IMR-90 (cell line): Measurements from ENCODE around the gene PROCA1. TPM values are rescaled to one million over a fixed set of nuclear protein-coding genes. Genes with fewer than 3 reads are reported as not detected.

ENCODE experiments used
- ATAC-seq: fragments of 200-7000 bp; cut with Tn5 transposase; 2 replicates; pipeline ENCODE4 v1.9.1; 2020; ENCODE audit warnings: low read depth, mild to moderate bottlenecking, moderate library complexity
- BruUV-seq: library from RNA; stranded (reverse); fragments of 400-500 nt; replicated peaks from 2 replicates; lab custom pipeline; 2021; lab: Mats Ljungman, UMichigan
- CTCF ChIA-PET: fragments of 300-600 bp; formaldehyde crosslinking; extraction: SDS; loops from one replicate; lab custom pipeline; 2021; ENCODE audit warnings: antibody characterized with exemption; lab: Yijun Ruan, JAX
- POLR2A ChIA-PET: fragments of 300-600 bp; sonication (Branson Sonifier 250); formaldehyde crosslinking; loops from one replicate; lab custom pipeline; 2022; ENCODE audit warnings: antibody characterized with exemption; ENCODE audit not compliant: unreplicated experiment; lab: Charles Lee
- DNase-seq: peaks from one replicate; pipeline ENCODE4 v3.0.0; 2013
- H2AFZ ChIP-seq: replicated peaks from 2 replicates; pipeline ENCODE3; 2013; ENCODE audit warnings: low read length, mild to moderate bottlenecking; ENCODE audit not compliant: poor library complexity
- H2AK5ac ChIP-seq: 2 replicates; pipeline ENCODE4 v1.6.1; 2013; ENCODE audit warnings: low read depth, low read length, inconsistent platforms
- H2AK9ac ChIP-seq: replicated peaks from 2 replicates; pipeline ENCODE3; 2013; ENCODE audit warnings: mild to moderate bottlenecking, low read depth, low read length, moderate library complexity; ENCODE audit not compliant: poor library complexity
- H2BK120ac ChIP-seq: 2 replicates; pipeline ENCODE4 v1.6.1; 2013; ENCODE audit warnings: low read depth, low read length, inconsistent platforms
- H2BK15ac ChIP-seq: 3 replicates; pipeline ENCODE4 v1.6.1; 2013; ENCODE audit warnings: low read depth, low read length, inconsistent platforms
- H2BK20ac ChIP-seq: 2 replicates; pipeline ENCODE4 v1.6.1; 2013; ENCODE audit warnings: low read depth, mild to moderate bottlenecking, inconsistent platforms, low read length, moderate library complexity
- H2BK5ac ChIP-seq: 2 replicates; pipeline ENCODE4 v1.6.1; 2013; ENCODE audit warnings: mild to moderate bottlenecking, low read depth, low read length, inconsistent platforms; ENCODE audit not compliant: poor library complexity, severe bottlenecking
- H3K14ac ChIP-seq: replicated peaks from 2 replicates; pipeline ENCODE4 v1.6.1; 2013; ENCODE audit warnings: low read depth, low read length, inconsistent platforms
- H3K18ac ChIP-seq: 2 replicates; pipeline ENCODE4 v1.6.1; 2013; ENCODE audit warnings: low read depth, low read length, control low read depth
- H3K23ac ChIP-seq: 2 replicates; pipeline ENCODE4 v1.6.1; 2013; ENCODE audit warnings: low read depth, low read length, inconsistent platforms
- H3K27ac ChIP-seq: 2 replicates; pipeline ENCODE4 v1.5.1; 2013; ENCODE audit warnings: mild to moderate bottlenecking, control low read depth, low read length; ENCODE audit not compliant: insufficient read depth
- H3K27me3 ChIP-seq: 2 replicates; pipeline ENCODE4 v1.6.1; 2013; ENCODE audit warnings: low read length; ENCODE audit not compliant: control insufficient read depth, insufficient read depth
- H3K36me3 ChIP-seq: 2 replicates; pipeline ENCODE4 v1.6.1; 2013; ENCODE audit warnings: low read length, mixed read lengths; ENCODE audit not compliant: control insufficient read depth, insufficient read depth
- H3K4ac ChIP-seq: 2 replicates; pipeline ENCODE4 v1.6.1; 2013; ENCODE audit warnings: low read depth, low read length, inconsistent platforms
- H3K4me1 ChIP-seq: 2 replicates; pipeline ENCODE4 v1.6.1; 2013; ENCODE audit warnings: low read length, mixed read lengths; ENCODE audit not compliant: control insufficient read depth, insufficient read depth
- H3K4me2 ChIP-seq: 2 replicates; pipeline ENCODE4 v1.6.1; 2013; ENCODE audit warnings: low read depth, mild to moderate bottlenecking, control low read depth, low read length, moderate library complexity
- H3K4me3 ChIP-seq: 2 replicates; pipeline ENCODE4 v1.5.1; 2013; ENCODE audit warnings: low read depth, mild to moderate bottlenecking, control low read depth, low read length, moderate library complexity; ENCODE audit not compliant: insufficient read depth
- H3K56ac ChIP-seq: 2 replicates; pipeline ENCODE4 v1.6.1; 2013; ENCODE audit warnings: low read length, inconsistent platforms; ENCODE audit not compliant: insufficient read depth; ENCODE audit errors: extremely low read depth
- H3K79me1 ChIP-seq, 2 experiments: 2 replicates each; pipeline ENCODE4 v1.6.1; 2013; ENCODE audit warnings: low read length in 2 of 2, inconsistent platforms in 1 of 2, low read depth in 1 of 2
- H3K9ac ChIP-seq: 2 replicates; pipeline ENCODE4 v1.6.1; 2013; ENCODE audit warnings: low read depth, low read length, control low read depth
- H3K9me1 ChIP-seq: 2 replicates; pipeline ENCODE4 v1.6.1; 2013; ENCODE audit warnings: low read length, inconsistent platforms; ENCODE audit not compliant: insufficient read depth
- H3K9me3 ChIP-seq: 2 replicates; pipeline ENCODE4 v1.6.1; 2013; ENCODE audit warnings: low read length; ENCODE audit not compliant: control insufficient read depth, insufficient read depth
- H4K20me1 ChIP-seq: 2 replicates; pipeline ENCODE4 v1.6.1; 2013; ENCODE audit warnings: low read length, inconsistent platforms; ENCODE audit not compliant: insufficient read depth
- H4K5ac ChIP-seq: 2 replicates; pipeline ENCODE4 v1.6.1; 2013; ENCODE audit warnings: mild to moderate bottlenecking, low read depth, low read length, control low read depth
- H4K8ac ChIP-seq, 2 experiments: 2 replicates each; pipeline ENCODE4 v1.6.1; 2013; ENCODE audit warnings: low read depth in 2 of 2, low read length in 2 of 2, control low read depth in 1 of 2, inconsistent platforms in 1 of 2
- H4K91ac ChIP-seq: 2 replicates; pipeline ENCODE4 v1.6.1; 2013; ENCODE audit warnings: low read depth, low read length, inconsistent platforms; ENCODE audit not compliant: insufficient read depth
- BHLHE40 ChIP-seq: fragments of 150-350 bp; IDR thresholded peaks from 2 replicates; pipeline ENCODE4 v1.6.1; 2016; ENCODE audit warnings: mild to moderate bottlenecking, low read depth, low read length
- ELK1 ChIP-seq: fragments of 150-350 bp; IDR thresholded peaks from 2 replicates; pipeline ENCODE4 v1.6.1; 2016; ENCODE audit warnings: low read depth, mild to moderate bottlenecking, low read length, moderate library complexity, borderline replicate concordance
- MAFK ChIP-seq: IDR thresholded peaks from 2 replicates; pipeline ENCODE4 v1.6.1; 2012; ENCODE audit warnings: low read depth, low read length, improper control_type of control experiment
- MXI1 ChIP-seq: IDR thresholded peaks from 2 replicates; pipeline ENCODE4 v1.6.1; 2012; ENCODE audit warnings: low read depth, mild to moderate bottlenecking, low read length, moderate library complexity, borderline replicate concordance
- POLR2A ChIP-seq: IDR thresholded peaks from 2 replicates; pipeline ENCODE4 v1.6.1; 2012; ENCODE audit warnings: mild to moderate bottlenecking, low read depth, low read length
- USF2 ChIP-seq: fragments of 150-350 bp; IDR thresholded peaks from 2 replicates; pipeline ENCODE4 v1.6.1; 2017; ENCODE audit warnings: mild to moderate bottlenecking, antibody characterized with exemption, low read length, low read depth
- WGBS, 2 experiments: methylation state at CpG; one replicate each; pipeline versions ENCODE4 v1.1.5 to v1.1.7; 2013; ENCODE audit warnings: missing lambda C conversion rate in 2 of 2; ENCODE audit not compliant: insufficient read length in 1 of 2; ENCODE audit errors: extremely low coverage in 2 of 2; 5-methylcytosine and 5-hydroxymethylcytosine counted together
- dilution Hi-C: fragments of 300-500 bp; cut with HindIII; formaldehyde crosslinking; loops from one replicate; pipeline ENCODE4 v1.14.3; 2018; ENCODE audit warnings: low sequenced_read_pairs; ENCODE audit not compliant: unreplicated experiment
- in situ Hi-C: fragments of 300-500 bp; cut with MboI; formaldehyde crosslinking; loops from 3 replicates; pipeline ENCODE4 v1.14.3; 2019; ENCODE audit warnings: low sequenced_read_pairs, inconsistent platforms, mixed read lengths
- intact Hi-C: fragments of 100-400 bp; cut with micrococcal nuclease; formaldehyde crosslinking; loops from 2 replicates; pipeline ENCODE4 v1.10.0; 2022
- polyA plus RNA-seq, 3 experiments: library from polyadenylated mRNA; depleted of rRNA; stranded (reverse); fragments of >200 nt; gene quantifications; 2 replicates each; pipeline ENCODE4 v1.2.3, GENCODE V29; 2012; ENCODE audit warnings: low replicate concordance in 1 of 3
- total RNA-seq: library from RNA; depleted of rRNA; stranded (reverse); fragments of >200 nt; gene quantifications from 2 replicates; pipeline ENCODE4 v1.2.3, GENCODE V29; 2012

PROCA1 gene
- total and polyA plus RNA-seq, 2 of the 4 experiments (the other 2 are of a cell fraction): 0.36 to 1.7 TPM

- H3K9me1 ChIP-seq: no peaks in the 10 kb centered on the region
- peak overlapping the region; percentile 91 for H2AFZ ChIP-seq
- H4K20me1 ChIP-seq: peaks cover 40% of the 10 kb centered on the region
- H3K9me3 ChIP-seq: no peaks in the 10 kb centered on the region
- peak overlapping the region; percentile 80 for H2BK5ac ChIP-seq
- peak overlapping the region; percentile 70 for H3K23ac ChIP-seq
- peak overlapping the region; percentile 76 for H4K91ac ChIP-seq
- DNase-seq: peak; percentile 74
- peak overlapping the region; percentile 74 for H3K27ac ChIP-seq
- BruUV-seq: no TSS peak
- POLR2A ChIA-PET: interaction anchor here (0.6 to 1.3 kb wide), 2 partner anchors 15 to 18 kb away, joined by 3 read pairs; partner anchors contain the start of gene TRAF4
- H3K36me3 ChIP-seq: peaks cover 35% of the 10 kb centered on the region
- H4K5ac ChIP-seq: peak overlapping the region; percentile 75; the same call in 1 of the 2 replicates
- peak overlapping the region; percentile 93 for H2AK5ac ChIP-seq
- dilution Hi-C loops (no loop called here), in situ Hi-C loops (no loop called here), intact Hi-C loops (loop anchor here (1.0 to 2.0 kb wide), 4 partner anchors 25 to 385 kb away; no protein-coding TSS in a partner anchor)
- CTCF ChIA-PET: interaction anchor here (0.7 to 4.0 kb wide), 12 partner anchors 15 to 391 kb away, joined by 3 to 60 read pairs (median 13); partner anchors contain the start of genes FLOT2 and TRAF4
- H3K18ac ChIP-seq: peak overlapping the region; percentile 68; the same call in 1 of the 2 replicates
- peak overlapping the region; percentile 96 for H2AK9ac ChIP-seq
- no peak for TF ChIP-seq ELK1
- TF ChIP-seq MXI1: peak; percentile 68; the same call in 1 of the 2 replicates
- peak; percentile 63; the same call in 1 of the 2 replicates for TF ChIP-seq POLR2A
- no peak for TF ChIP-seq MAFK
- peak; percentile 89 for TF ChIP-seq BHLHE40
- no peak for TF ChIP-seq USF2
- no peak overlapping the region for H2BK15ac ChIP-seq
- WGBS, 2 experiments: 1% methylated on average over 18 of the region's 45 CpGs; no CpG with 5 or more reads in 1 of the 2 experiments
- H3K9ac ChIP-seq: peak overlapping the region; percentile 68
- peaks cover 12% of the 10 kb centered on the region for H3K4me1 ChIP-seq
- H3K14ac ChIP-seq: peak overlapping the region; percentile 80
- ATAC-seq: peak; percentile 50
- no peak overlapping the region for H2BK20ac ChIP-seq
- H3K4me3 ChIP-seq: peak overlapping the region; percentile 72
- peaks cover 10 to 45% of the 10 kb centered on the region in 2 experiments; a peak in 3 of 4 replicates for H3K79me1 ChIP-seq
- peak overlapping the region; percentile 23 for H3K56ac ChIP-seq
- H2BK120ac ChIP-seq: peak overlapping the region; percentile 28; the same call in 1 of the 2 replicates
- H3K4ac ChIP-seq: peak overlapping the region; percentile 88
- H3K27me3 ChIP-seq: no peaks in the 10 kb centered on the region
- peak overlapping the region; percentile 98 for H3K4me2 ChIP-seq
- H4K8ac ChIP-seq: peak overlapping the region; percentile 10 to 56; a peak in 2 of 4 replicates
These were observed 14.1 kb upstream of the PROCA1 start for GRCh38 chr17:28725660-28726225.
